HepG2 (cell line): ENCODE data around the gene CDC37. TPM values are rescaled to one million over a fixed set of nuclear protein-coding genes. Genes with fewer than 3 reads are reported as not detected.
"Not testable (repeated sequence)": the region's sequence is repeated elsewhere in the genome, so short reads cannot be mapped to it uniquely, and the experiment has no call there.

Source experiments
- ATAC-seq: fragments of 200-7000 bp; cut with Tn5 transposase; 3 replicates; pipeline ENCODE4 v1.9.1; 2020; ENCODE audit warnings: mild to moderate bottlenecking, moderate library complexity
- BruUV-seq: library from RNA; stranded (reverse); fragments of 400-500 nt; replicated peaks from 2 replicates; lab custom pipeline; 2021; lab: Mats Ljungman, UMichigan
- CTCF ChIA-PET: fragments of 300-600 bp; formaldehyde crosslinking; extraction: SDS; loops from one replicate; lab custom pipeline; 2021; ENCODE audit warnings: low total read pairs, inconsistent platforms, low intra/inter-chr PET ratio; lab: Yijun Ruan, JAX
- POLR2A ChIA-PET: fragments of 350-600 bp; sonication (Branson Sonifier 250); formaldehyde crosslinking; loops from one replicate; lab custom pipeline; 2020; ENCODE audit warnings: antibody characterized with exemption, inconsistent platforms; lab: Yijun Ruan, JAX
- DNase-seq: peaks from one replicate; pipeline ENCODE4 v3.0.0-alpha.2; 2015; ENCODE audit warnings: low spot score
- FAIRE-seq: peaks from 3 replicates; lab custom pipeline; 2011; peaks lifted over from hg19 to GRCh38; lab: Jason Lieb, UNC
- H2AFZ ChIP-seq: one replicate; pipeline ENCODE4 v1.6.1; 2011; ENCODE audit warnings: low read length, inconsistent platforms
- H3K27ac ChIP-seq: fragments of 300-600 bp; 3 replicates; pipeline ENCODE4 v1.8.0; 2011; ENCODE audit warnings: mixed run types, mild to moderate bottlenecking, mixed read lengths, low read length, inconsistent platforms; ENCODE audit not compliant: insufficient read depth; ENCODE audit errors: extremely low read length
- H3K27me3 ChIP-seq, 2 experiments: fragments of 200-600 bp in 1 of 2; 2 replicates in 1 of 2; 3 replicates in 1 of 2; pipeline versions ENCODE4 v1.6.0 to v1.8.0; 2011; ENCODE audit warnings: low read length in 2 of 2, mild to moderate bottlenecking in 2 of 2, moderate library complexity in 2 of 2, inconsistent platforms in 1 of 2; ENCODE audit not compliant: insufficient read depth in 2 of 2, control insufficient read depth in 1 of 2
- H3K36me3 ChIP-seq, 2 experiments: fragments of 200-600 bp in 1 of 2; replicated peaks in 1 of 2; 2 replicates in 1 of 2; 3 replicates in 1 of 2; pipeline versions ENCODE4 v1.5.1 to v1.8.0; 2011; ENCODE audit warnings: low read length in 2 of 2, inconsistent platforms in 1 of 2; ENCODE audit not compliant: insufficient read depth in 2 of 2, control insufficient read depth in 1 of 2
- H3K4me1 ChIP-seq: 2 replicates; pipeline ENCODE4 v1.5.1; 2012; ENCODE audit warnings: low read length, inconsistent platforms; ENCODE audit not compliant: insufficient read depth
- H3K4me2 ChIP-seq: 2 replicates; pipeline ENCODE4 v1.6.0; 2011; ENCODE audit warnings: low read depth, low read length, inconsistent platforms
- H3K4me3 ChIP-seq, 3 experiments: fragments of 200-600 bp in 1 of 3; sonication (generic), shearing (Covaris generic) in 1 of 3; replicated peaks in 1 of 3; 2 replicates each; pipeline ENCODE4 v1.5.1; 2011 to 2016; ENCODE audit warnings: low read length in 3 of 3, inconsistent platforms in 2 of 3, low read depth in 2 of 3, mild to moderate bottlenecking in 2 of 3, control low read depth in 1 of 3, mixed read lengths in 1 of 3; ENCODE audit not compliant: insufficient read depth in 1 of 3
- H3K79me2 ChIP-seq: one replicate; pipeline ENCODE4 v1.6.1; 2011; ENCODE audit warnings: low read length, inconsistent platforms; ENCODE audit not compliant: insufficient read depth
- H3K9ac ChIP-seq: 2 replicates; pipeline ENCODE4 v1.6.0; 2011; ENCODE audit warnings: mild to moderate bottlenecking, low read depth, low read length, inconsistent platforms; ENCODE audit not compliant: insufficient read depth
- H3K9me3 ChIP-seq: 2 replicates; pipeline ENCODE4 v1.5.1; 2012; ENCODE audit warnings: mild to moderate bottlenecking, low read length
- H4K20me1 ChIP-seq: 2 replicates; pipeline ENCODE4 v1.6.0; 2011; ENCODE audit warnings: inconsistent platforms, mild to moderate bottlenecking, low read length, moderate library complexity; ENCODE audit not compliant: insufficient read depth
- KDM5B ChIP-seq: sonication (generic); formaldehyde crosslinking; IDR thresholded peaks from 2 replicates; pipeline ENCODE4 v1.4.0; 2020; ENCODE audit warnings: missing genetic modification reagents, mild to moderate bottlenecking, borderline replicate concordance
- WGBS: methylation state at CpG from one replicate; pipeline ENCODE4 v1.1.6; 2017; ENCODE audit warnings: low lambda C conversion rate; 5-methylcytosine and 5-hydroxymethylcytosine counted together
- in situ Hi-C: cut with HindIII; loops from 2 replicates; pipeline ENCODE4 v1.10.0; 2017; ENCODE audit warnings: low pct_unique_long_range_greater_than_20kb; ENCODE audit not compliant: extremely low pct_ligation_motif_present
- intact Hi-C: fragments of 100-400 bp; cut with micrococcal nuclease; formaldehyde crosslinking; loops from one replicate; pipeline ENCODE4 v1.10.0; 2022; ENCODE audit not compliant: unreplicated experiment
- polyA plus RNA-seq, 8 experiments: library from polyadenylated mRNA; depleted of rRNA in 3 of 8; stranded (reverse) in 7 of 8; unstranded in 1 of 8; fragments of >200 nt; fragmentation: Illumina TruSeq in 4 of 8; extraction: Trizol in 4 of 8; gene quantifications; 2 replicates each; pipeline versions ENCODE4 v1.2.1 to v1.2.3, GENCODE V29; 2011 to 2016; ENCODE audit warnings: low read depth in 4 of 8, missing spikeins in 1 of 8, mixed read lengths in 1 of 8; ENCODE audit not compliant: insufficient read depth in 1 of 8
- total RNA-seq, 5 experiments: library from RNA; depleted of rRNA; stranded (reverse); fragments of >200 nt; fragmentation: Illumina TruSeq; extraction: Trizol; gene quantifications; 2 replicates each; pipeline ENCODE4 v1.2.3, GENCODE V29; 2016; ENCODE audit warnings: low read depth in 1 of 5
- TF ChIP-seq, protein P1 (sequence below): sonication (generic); formaldehyde crosslinking; IDR thresholded peaks from 2 replicates; pipeline ENCODE4 v1.5.0; 2020; ENCODE audit warnings: mild to moderate bottlenecking, missing genetic modification reagents, moderate library complexity
- TF ChIP-seq, protein P2 (sequence below): sonication (generic); formaldehyde crosslinking; IDR thresholded peaks from 2 replicates; pipeline ENCODE4 v1.9.0; 2022; ENCODE audit warnings: missing genetic modification reagents, mild to moderate bottlenecking, borderline replicate concordance

CDC37 gene
- total and polyA plus RNA-seq, 2 of the 13 experiments (the other 11 are each of a cell fraction or from before 2014, with no cell fraction given): 158 to 177 TPM

DNA sequence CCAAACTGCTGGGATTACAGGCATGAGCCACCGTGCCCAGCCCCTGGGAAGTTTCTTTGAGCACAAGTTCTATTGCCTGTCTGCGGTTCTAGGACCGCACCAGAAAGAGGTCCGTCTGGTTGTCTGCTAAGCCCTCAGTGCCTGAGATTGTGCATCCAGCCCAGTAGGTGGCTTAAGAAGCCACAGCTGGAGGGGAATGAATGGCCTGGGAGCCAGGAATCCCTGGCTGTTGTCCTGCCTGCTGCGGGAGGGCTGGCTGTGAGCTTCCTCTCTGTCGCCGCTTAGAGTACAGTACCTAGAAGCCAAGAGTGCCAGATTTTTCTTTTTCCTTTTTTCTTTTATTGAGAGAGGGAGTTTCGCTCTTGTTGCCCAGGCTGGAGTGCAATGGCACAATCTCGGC, 18.8 kb downstream of the CDC37 start (continued):
- TF ChIP-seq, protein P1, sequence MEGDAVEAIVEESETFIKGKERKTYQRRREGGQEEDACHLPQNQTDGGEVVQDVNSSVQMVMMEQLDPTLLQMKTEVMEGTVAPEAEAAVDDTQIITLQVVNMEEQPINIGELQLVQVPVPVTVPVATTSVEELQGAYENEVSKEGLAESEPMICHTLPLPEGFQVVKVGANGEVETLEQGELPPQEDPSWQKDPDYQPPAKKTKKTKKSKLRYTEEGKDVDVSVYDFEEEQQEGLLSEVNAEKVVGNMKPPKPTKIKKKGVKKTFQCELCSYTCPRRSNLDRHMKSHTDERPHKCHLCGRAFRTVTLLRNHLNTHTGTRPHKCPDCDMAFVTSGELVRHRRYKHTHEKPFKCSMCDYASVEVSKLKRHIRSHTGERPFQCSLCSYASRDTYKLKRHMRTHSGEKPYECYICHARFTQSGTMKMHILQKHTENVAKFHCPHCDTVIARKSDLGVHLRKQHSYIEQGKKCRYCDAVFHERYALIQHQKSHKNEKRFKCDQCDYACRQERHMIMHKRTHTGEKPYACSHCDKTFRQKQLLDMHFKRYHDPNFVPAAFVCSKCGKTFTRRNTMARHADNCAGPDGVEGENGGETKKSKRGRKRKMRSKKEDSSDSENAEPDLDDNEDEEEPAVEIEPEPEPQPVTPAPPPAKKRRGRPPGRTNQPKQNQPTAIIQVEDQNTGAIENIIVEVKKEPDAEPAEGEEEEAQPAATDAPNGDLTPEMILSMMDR (CRISPR knock-in tag): peak; percentile 50
- TF ChIP-seq KDM5B (CRISPR knock-in tag): 0 out of 2 replicates have a peak, but pooled peaks have one; percentile 55

DNA sequence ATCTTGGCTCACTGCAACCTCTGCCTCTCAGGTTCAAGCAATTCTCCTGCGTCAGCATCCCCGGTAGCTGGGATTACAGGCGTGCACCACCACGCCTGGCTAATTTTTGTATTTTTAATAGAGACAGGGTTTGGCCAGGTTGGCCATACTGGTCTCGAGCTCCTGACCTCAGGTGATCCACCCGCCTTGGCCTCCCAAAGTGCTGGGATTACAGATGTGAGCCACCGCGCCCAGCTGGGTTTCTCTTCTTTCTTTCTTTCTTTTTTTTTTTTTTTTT, 20.2 kb downstream of the CDC37 start:
- H3K36me3 ChIP-seq, ATAC-seq, H3K4me3 ChIP-seq, H3K27ac ChIP-seq, H4K20me1 ChIP-seq, H3K79me2 ChIP-seq, CTCF ChIA-PET, H2AFZ ChIP-seq, intact Hi-C loops, H3K27me3 ChIP-seq, FAIRE-seq, H3K4me2 ChIP-seq, H3K9me3 ChIP-seq, BruUV-seq, H3K9ac ChIP-seq, DNase-seq: not testable (repeated sequence)
- H3K4me1 ChIP-seq: peaks cover 39% of the 10 kb centered on the region
- POLR2A ChIA-PET: interaction anchor here (0.7 to 3.9 kb wide), 2 partner anchors 84 to 112 kb away, joined by 3 to 61 read pairs; partner anchors contain the start of gene ICAM1
- TF ChIP-seq, protein P2, sequence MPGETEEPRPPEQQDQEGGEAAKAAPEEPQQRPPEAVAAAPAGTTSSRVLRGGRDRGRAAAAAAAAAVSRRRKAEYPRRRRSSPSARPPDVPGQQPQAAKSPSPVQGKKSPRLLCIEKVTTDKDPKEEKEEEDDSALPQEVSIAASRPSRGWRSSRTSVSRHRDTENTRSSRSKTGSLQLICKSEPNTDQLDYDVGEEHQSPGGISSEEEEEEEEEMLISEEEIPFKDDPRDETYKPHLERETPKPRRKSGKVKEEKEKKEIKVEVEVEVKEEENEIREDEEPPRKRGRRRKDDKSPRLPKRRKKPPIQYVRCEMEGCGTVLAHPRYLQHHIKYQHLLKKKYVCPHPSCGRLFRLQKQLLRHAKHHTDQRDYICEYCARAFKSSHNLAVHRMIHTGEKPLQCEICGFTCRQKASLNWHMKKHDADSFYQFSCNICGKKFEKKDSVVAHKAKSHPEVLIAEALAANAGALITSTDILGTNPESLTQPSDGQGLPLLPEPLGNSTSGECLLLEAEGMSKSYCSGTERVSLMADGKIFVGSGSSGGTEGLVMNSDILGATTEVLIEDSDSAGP (CRISPR knock-in tag): 0 out of 2 replicates have a peak, but pooled peaks have one; percentile 61
- 71% methylated on average over 8 of the region's 8 CpGs for WGBS
- in situ Hi-C loops: loop anchor here (5.0 kb wide), 1 partner anchor 46 kb away; the partner anchor contains the start of gene ICAM3
